Upper lobe of left lung (tissue), 4 donors: Measurements from ENCODE around the gene KCNC1.

Experiments used
- CTCF ChIP-seq, 6 experiments: fragments of 450-650 bp in 4 of 6; fragments of 200-600 bp in 2 of 6; sonication (generic) in 2 of 6; IDR thresholded peaks; one replicate each; pipeline ENCODE4 v1.5.1; 2016 to 2019; ENCODE audit warnings: antibody characterized with exemption in 6 of 6
- EP300 ChIP-seq, 4 donors: sonication (generic); formaldehyde crosslinking; IDR thresholded peaks; one replicate each; pipeline ENCODE4 v1.5.1; 2017; ENCODE audit warnings: antibody characterized with exemption in 4 of 4, control low read depth in 2 of 4

- TF ChIP-seq CTCF (IDR thresholded peaks at IDR 0.05), result no peak
- no peak for TF ChIP-seq EP300 (IDR thresholded peaks at IDR 0.05)
These were observed 13.8 kb upstream of the KCNC1 start for GRCh38 chr11:17720796-17721171.
